Mesothelial cell of epicardium (in vitro differentiated cells): ENCODE measurements around the gene PLOD3. TPM values are rescaled to one million over a fixed set of nuclear protein-coding genes. Genes with fewer than 3 reads are reported as not detected.

Experiments used
- DNase-seq, 2 experiments: peaks; one replicate each; pipeline ENCODE4 v3.0.0; 2021; ENCODE audit warnings: low spot score in 2 of 2; ENCODE audit not compliant: unreplicated experiment in 2 of 2
- H3K27ac Mint-ChIP-seq: 2 replicates; pipeline ENCODE4 v1.8.0; 2021; ENCODE audit warnings: mixed read lengths
- H3K27me3 Mint-ChIP-seq: 2 replicates; pipeline ENCODE4 v1.8.0; 2021; ENCODE audit warnings: low read depth, mixed read lengths
- H3K36me3 Mint-ChIP-seq: 2 replicates; pipeline ENCODE4 v1.8.0; 2021; ENCODE audit warnings: mixed read lengths
- H3K4me1 Mint-ChIP-seq: 2 replicates; pipeline ENCODE4 v1.8.0; 2021; ENCODE audit warnings: mixed read lengths
- H3K4me3 Mint-ChIP-seq: 2 replicates; pipeline ENCODE4 v1.8.0; 2021; ENCODE audit warnings: mild to moderate bottlenecking, moderate library complexity, mixed read lengths
- H3K9me3 Mint-ChIP-seq: 2 replicates; pipeline ENCODE4 v1.8.0; 2021; ENCODE audit warnings: mixed read lengths
- microRNA-seq: library from miRNA; unstranded; fragments of <30 nt; microRNA quantifications from one replicate; pipeline ENCODE4 v1.2.0, GENCODE V29; 2021; ENCODE audit warnings: inconsistent platforms, mixed read lengths
- total RNA-seq: library from RNA; stranded (reverse); gene quantifications from 3 replicates; pipeline ENCODE4 v1.2.1, GENCODE V29; 2021
- TF ChIP-seq, protein P1 (sequence below): fragments of 200-600 bp; sonication (generic); IDR thresholded peaks from one replicate; pipeline ENCODE4 v1.5.0; 2021; ENCODE audit warnings: antibody characterized with exemption; ENCODE audit not compliant: unreplicated experiment

Gene PLOD3
- total RNA-seq, 1 donor from 2014 or later, result 66.9 TPM

GRCh38 chr7:101159696-101160674 lies 57.4 kb downstream of the PLOD3 start:
- Mint-ChIP-seq H3K36me3 (peaks cover 22% of the 10 kb centered on the region), H3K4me3 (no peak overlapping the region), H3K4me1 (peaks cover 27% of the 10 kb centered on the region), H3K27me3 (peaks cover 25% of the 10 kb centered on the region), H3K9me3 (no peaks in the 10 kb centered on the region), H3K27ac (no peak overlapping the region)
- TF ChIP-seq, protein P1, sequence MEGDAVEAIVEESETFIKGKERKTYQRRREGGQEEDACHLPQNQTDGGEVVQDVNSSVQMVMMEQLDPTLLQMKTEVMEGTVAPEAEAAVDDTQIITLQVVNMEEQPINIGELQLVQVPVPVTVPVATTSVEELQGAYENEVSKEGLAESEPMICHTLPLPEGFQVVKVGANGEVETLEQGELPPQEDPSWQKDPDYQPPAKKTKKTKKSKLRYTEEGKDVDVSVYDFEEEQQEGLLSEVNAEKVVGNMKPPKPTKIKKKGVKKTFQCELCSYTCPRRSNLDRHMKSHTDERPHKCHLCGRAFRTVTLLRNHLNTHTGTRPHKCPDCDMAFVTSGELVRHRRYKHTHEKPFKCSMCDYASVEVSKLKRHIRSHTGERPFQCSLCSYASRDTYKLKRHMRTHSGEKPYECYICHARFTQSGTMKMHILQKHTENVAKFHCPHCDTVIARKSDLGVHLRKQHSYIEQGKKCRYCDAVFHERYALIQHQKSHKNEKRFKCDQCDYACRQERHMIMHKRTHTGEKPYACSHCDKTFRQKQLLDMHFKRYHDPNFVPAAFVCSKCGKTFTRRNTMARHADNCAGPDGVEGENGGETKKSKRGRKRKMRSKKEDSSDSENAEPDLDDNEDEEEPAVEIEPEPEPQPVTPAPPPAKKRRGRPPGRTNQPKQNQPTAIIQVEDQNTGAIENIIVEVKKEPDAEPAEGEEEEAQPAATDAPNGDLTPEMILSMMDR, result no peak
- DNase-seq, result no peak

- peaks cover 20% of the 10 kb centered on the region for H3K4me1 Mint-ChIP-seq
- no peak overlapping the region for H3K27ac Mint-ChIP-seq
- TF ChIP-seq, protein P1, result no peak
- no peaks in the 10 kb centered on the region for H3K9me3 Mint-ChIP-seq
- peak overlapping the region; percentile 13 for H3K4me3 Mint-ChIP-seq
- peaks cover 22% of the 10 kb centered on the region for H3K36me3 Mint-ChIP-seq
- DNase-seq, result no peak
- peaks cover 7% of the 10 kb centered on the region for H3K27me3 Mint-ChIP-seq
Measured at GRCh38 chr7:101156866-101157589, 60.4 kb downstream of the PLOD3 start.

DNA sequence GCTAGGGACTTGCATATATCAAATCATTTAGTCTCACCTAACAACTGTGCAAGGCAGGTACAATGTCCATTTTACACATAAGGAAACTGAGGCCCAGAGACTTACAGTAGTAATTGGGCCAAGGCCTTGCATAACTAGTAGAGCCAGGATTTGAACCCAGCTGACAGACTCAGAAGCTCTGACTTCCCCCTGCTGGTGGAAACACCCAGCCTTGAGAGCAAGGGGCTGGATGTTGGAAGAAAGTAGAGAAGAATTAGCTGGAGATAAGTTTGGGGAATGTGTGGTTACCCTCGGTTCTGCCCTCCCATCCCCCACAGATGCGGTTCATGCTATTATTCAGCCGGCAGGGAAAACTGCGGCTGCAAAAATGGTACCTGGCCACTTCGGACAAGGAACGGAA lies 61.1 kb downstream of the PLOD3 start:
- H3K4me3 Mint-ChIP-seq, result peak overlapping the region; percentile 16
- TF ChIP-seq, protein P1, result no peak
- peaks cover 16% of the 10 kb centered on the region for H3K4me1 Mint-ChIP-seq
- DNase-seq, result no peak
- peaks cover 2% of the 10 kb centered on the region for H3K27me3 Mint-ChIP-seq
- no peak overlapping the region for H3K27ac Mint-ChIP-seq
- H3K9me3 Mint-ChIP-seq, result no peaks in the 10 kb centered on the region
- H3K36me3 Mint-ChIP-seq, result peaks cover 22% of the 10 kb centered on the region

Small RNAs within 50 kb of the gene (microRNA-seq; reads per million reads assigned to microRNA genes)
- gene MIR4653, result not detected

Other genes starting within 250 kb of the PLOD3 start
- 0.73 to 1.4 TPM (median 1.1 TPM) in 3 replicates for gene MUC12, start 248.0 kb downstream of the PLOD3 start, total RNA-seq
- gene MUC17, start 197.5 kb downstream of the PLOD3 start, total RNA-seq, result not detected in 3 replicates
- 33.6 to 40.1 TPM (median 39.6 TPM) in 3 replicates for gene TRIM56, start 132.1 kb downstream of the PLOD3 start, total RNA-seq
- gene SERPINE1, start 90.5 kb downstream of the PLOD3 start, total RNA-seq, result 11.4 to 15.1 TPM (median 14.2 TPM) in 3 replicates
- gene AP1S1, start 63.1 kb downstream of the PLOD3 start, total RNA-seq, result 57.4 to 63.4 TPM (median 61.5 TPM) in 3 replicates
- gene VGF, start 52.0 kb downstream of the PLOD3 start, total RNA-seq, result 0.35 to 0.38 TPM (median 0.36 TPM) in 3 replicates
- gene NAT16, start 37.3 kb downstream of the PLOD3 start, total RNA-seq, result not detected in 3 replicates
- gene MOGAT3, start 16.5 kb downstream of the PLOD3 start, total RNA-seq, result not detected in 3 replicates
- 52.8 to 57.7 TPM (median 54.9 TPM) in 3 replicates for gene ZNHIT1, start 584 bp upstream of the PLOD3 start, total RNA-seq
- 17.1 to 19.5 TPM (median 18.1 TPM) in 3 replicates for gene CLDN15, start 20.2 kb upstream of the PLOD3 start, total RNA-seq
- 134 to 139 TPM (median 137 TPM) in 3 replicates for gene FIS1, start 27.5 kb upstream of the PLOD3 start, total RNA-seq
- 34.4 to 35.0 TPM (median 34.9 TPM) in 3 replicates for gene IFT22, start 104.2 kb upstream of the PLOD3 start, total RNA-seq
- gene COL26A1, start 145.3 kb upstream of the PLOD3 start, total RNA-seq, result 105 to 110 TPM (median 109 TPM) in 3 replicates